ENCODE data around the gene FLNB. TPM values are rescaled to one million over a fixed set of nuclear protein-coding genes. Genes with fewer than 3 reads are reported as not detected.
A peak's percentile ranks its signal among the peaks of the same experiment; 100 is the strongest.

The FLNB gene
- polyA plus RNA-seq, 1 of the 3 experiments (the other 2 are of a cell fraction): 127 TPM

DNA sequence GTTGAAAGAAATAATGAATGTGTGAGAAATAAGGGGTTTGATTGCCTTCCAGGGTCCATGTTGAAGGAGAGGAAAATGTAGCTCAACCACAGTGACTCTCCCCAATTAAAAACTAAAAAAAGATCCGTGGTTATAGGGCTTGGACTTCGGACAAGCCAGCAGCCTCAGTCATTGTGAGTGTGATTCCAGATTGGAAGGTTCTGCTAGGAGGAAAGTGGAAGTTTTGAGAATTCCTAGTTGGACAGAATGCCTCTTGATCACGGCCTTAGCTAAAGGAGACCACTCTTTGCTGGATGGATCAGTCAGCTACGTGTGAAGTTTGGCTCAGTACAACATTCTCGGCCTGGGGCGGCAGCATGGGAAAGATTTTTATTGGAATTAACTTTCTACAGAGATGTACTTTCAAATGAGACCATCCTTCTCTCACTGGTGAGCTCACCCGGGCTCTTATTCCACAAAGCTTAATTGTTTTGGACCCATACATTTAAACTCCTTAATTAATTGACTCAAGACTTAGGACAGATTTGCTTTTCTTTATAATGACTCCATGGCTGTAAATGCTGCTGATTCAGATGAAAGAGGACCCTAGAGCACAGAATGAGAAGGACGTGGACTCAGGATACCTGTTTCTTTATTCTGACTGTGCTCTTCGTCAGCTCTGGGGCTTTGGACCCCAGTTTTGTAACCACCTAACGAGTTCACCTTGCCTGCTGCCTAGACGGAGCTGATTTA, 27.5 kb downstream of the FLNB start:
- H3K27ac ChIP-seq (ENCODE audit: low read depth in 2 of 2, low read length in 1 of 2): peak overlapping the region in 1 of 2 experiments; percentile 38; a peak in 2 of 4 replicates
- H3K9me2 ChIP-seq: no peaks in the 10 kb centered on the region
- no peaks in the 10 kb centered on the region for H3K27me3 ChIP-seq (ENCODE audit: insufficient read depth)
- peaks cover 12 to 16% of the 10 kb centered on the region in 2 experiments; a peak in 3 of 4 replicates for H3K4me1 ChIP-seq (ENCODE audit: control insufficient read depth in 1 of 2, insufficient read depth in 2 of 2, low read depth in 1 of 2, low read length in 1 of 2)
- ChIA-PET CTCF (interaction anchor here (1.3 kb wide), 1 partner anchor 28 kb away, joined by 4 read pairs; no protein-coding TSS in a partner anchor), POLR2A (no interaction called here)
- peaks cover 100% of the 10 kb centered on the region for H3K79me2 ChIP-seq (ENCODE audit: insufficient read depth)
- peak overlapping the region; percentile 3; the same call in 1 of the 2 replicates for H3K4me2 ChIP-seq
- TF ChIP-seq CHD2 (IDR thresholded peaks at IDR 0.05; ENCODE audit: low read length, partially characterized antibody) (no peak), NRF1 (IDR thresholded peaks at IDR 0.05; ENCODE audit: low read depth, low read length) (no peak), RCOR1 (IDR thresholded peaks at IDR 0.05; ENCODE audit: low read length) (no peak), MAX (IDR thresholded peaks at IDR 0.05; ENCODE audit: low read depth) (no peak), ZBTB33 (IDR thresholded peaks at IDR 0.05; ENCODE audit: borderline replicate concordance, low read depth) (no peak), ELF1 (IDR thresholded peaks at IDR 0.05) (no peak), MXI1 (IDR thresholded peaks at IDR 0.05; ENCODE audit: low read depth, low read length) (no peak)
- TF ChIP-seq, protein P1, sequence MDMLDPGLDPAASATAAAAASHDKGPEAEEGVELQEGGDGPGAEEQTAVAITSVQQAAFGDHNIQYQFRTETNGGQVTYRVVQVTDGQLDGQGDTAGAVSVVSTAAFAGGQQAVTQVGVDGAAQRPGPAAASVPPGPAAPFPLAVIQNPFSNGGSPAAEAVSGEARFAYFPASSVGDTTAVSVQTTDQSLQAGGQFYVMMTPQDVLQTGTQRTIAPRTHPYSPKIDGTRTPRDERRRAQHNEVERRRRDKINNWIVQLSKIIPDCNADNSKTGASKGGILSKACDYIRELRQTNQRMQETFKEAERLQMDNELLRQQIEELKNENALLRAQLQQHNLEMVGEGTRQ (IDR thresholded peaks at IDR 0.05; ENCODE audit: borderline replicate concordance, low read depth, low read length): no peak
- TF ChIP-seq, protein P2, sequence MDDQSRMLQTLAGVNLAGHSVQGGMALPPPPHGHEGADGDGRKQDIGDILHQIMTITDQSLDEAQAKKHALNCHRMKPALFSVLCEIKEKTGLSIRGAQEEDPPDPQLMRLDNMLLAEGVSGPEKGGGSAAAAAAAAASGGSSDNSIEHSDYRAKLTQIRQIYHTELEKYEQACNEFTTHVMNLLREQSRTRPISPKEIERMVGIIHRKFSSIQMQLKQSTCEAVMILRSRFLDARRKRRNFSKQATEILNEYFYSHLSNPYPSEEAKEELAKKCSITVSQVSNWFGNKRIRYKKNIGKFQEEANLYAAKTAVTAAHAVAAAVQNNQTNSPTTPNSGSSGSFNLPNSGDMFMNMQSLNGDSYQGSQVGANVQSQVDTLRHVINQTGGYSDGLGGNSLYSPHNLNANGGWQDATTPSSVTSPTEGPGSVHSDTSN (IDR thresholded peaks at IDR 0.05): no peak
- 89% methylated on average over 11 of the region's 11 CpGs for WGBS (ENCODE audit: low lambda C conversion rate)
- no peak for DNase-seq
- H2AFZ ChIP-seq (ENCODE audit: low read depth): no peak overlapping the region
- H3F3A ChIP-seq (replicated peaks; ENCODE audit: insufficient read depth): peaks cover 17% of the 10 kb centered on the region
- no peaks in the 10 kb centered on the region for H3K36me3 ChIP-seq (replicated peaks in 1 of 2; ENCODE audit: control insufficient read depth in 1 of 2, insufficient read depth in 2 of 2, low read length in 1 of 2)
- H3K9ac ChIP-seq: no peak overlapping the region
- peaks cover 58% of the 10 kb centered on the region for H4K20me1 ChIP-seq (ENCODE audit: insufficient read depth)
- H3K4me3 ChIP-seq (ENCODE audit: low read depth in 2 of 2, low read length in 1 of 2): no peak overlapping the region
- no peaks in the 10 kb centered on the region for H3K9me3 ChIP-seq

DNA sequence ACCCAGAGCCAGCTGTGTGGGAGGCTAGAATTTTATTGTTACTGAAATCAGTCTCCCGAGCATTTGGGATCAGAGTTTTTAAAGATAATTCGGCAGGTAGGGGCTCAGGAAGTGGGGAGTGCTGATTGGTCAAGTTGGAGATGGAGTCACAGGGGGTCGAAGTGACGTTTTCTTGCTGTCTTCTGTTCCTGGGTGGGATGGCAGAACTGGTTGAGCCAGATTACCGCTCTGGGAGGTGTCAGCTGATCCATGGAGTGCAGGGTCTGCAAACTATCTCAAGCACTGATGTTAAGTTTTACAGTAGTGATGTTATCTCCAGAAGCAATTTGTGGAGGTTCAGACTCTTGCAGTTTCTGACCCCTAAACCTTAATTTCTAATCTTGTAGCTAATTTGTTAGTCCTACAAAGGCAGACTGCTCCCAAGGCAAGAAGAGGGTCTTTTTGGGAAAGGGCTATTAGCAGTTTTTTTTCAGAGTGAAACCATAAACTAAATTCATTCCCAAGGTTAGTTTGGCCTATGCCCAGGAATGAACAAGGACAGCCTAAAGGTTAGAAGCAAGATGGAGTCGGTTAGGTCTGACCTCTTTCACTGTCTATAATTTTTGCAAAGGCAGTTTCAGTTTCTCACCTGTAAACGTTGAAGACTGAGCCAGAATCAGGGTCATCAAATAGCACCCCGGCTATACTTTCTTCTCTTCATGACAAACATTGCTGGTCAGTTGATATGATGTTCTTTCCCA, 28.2 kb downstream of the FLNB start:
- peaks cover 16 to 19% of the 10 kb centered on the region in 2 experiments; a peak in 3 of 4 replicates for H3K4me1 ChIP-seq (ENCODE audit: control insufficient read depth in 1 of 2, insufficient read depth in 2 of 2, low read depth in 1 of 2, low read length in 1 of 2)
- peak overlapping the region in 1 of 2 experiments; percentile 38; a peak in 1 of 4 replicates for H3K27ac ChIP-seq (ENCODE audit: low read depth in 2 of 2, low read length in 1 of 2)
- no peak for DNase-seq
- H3K9ac ChIP-seq: no peak overlapping the region
- no peak overlapping the region for H3K4me2 ChIP-seq
- ChIA-PET CTCF (interaction anchor here (1.0 to 1.3 kb wide), 2 partner anchors 8 to 29 kb away, joined by 4 to 5 read pairs; no protein-coding TSS in a partner anchor), POLR2A (no interaction called here)
- no peaks in the 10 kb centered on the region for H3K36me3 ChIP-seq (replicated peaks in 1 of 2; ENCODE audit: control insufficient read depth in 1 of 2, insufficient read depth in 2 of 2, low read length in 1 of 2)
- no peaks in the 10 kb centered on the region for H3K27me3 ChIP-seq (ENCODE audit: insufficient read depth)
- 89% methylated on average over 8 of the region's 8 CpGs for WGBS (ENCODE audit: low lambda C conversion rate)
- H3K4me3 ChIP-seq (ENCODE audit: low read depth in 2 of 2, low read length in 1 of 2): no peak overlapping the region
- peaks cover 100% of the 10 kb centered on the region for H3K79me2 ChIP-seq (ENCODE audit: insufficient read depth)
- H4K20me1 ChIP-seq (ENCODE audit: insufficient read depth): peaks cover 57% of the 10 kb centered on the region
- H2AFZ ChIP-seq (ENCODE audit: low read depth): no peak overlapping the region
- H3F3A ChIP-seq (replicated peaks; ENCODE audit: insufficient read depth): peaks cover 21% of the 10 kb centered on the region
- H3K9me2 ChIP-seq: no peaks in the 10 kb centered on the region
- no peak for TF ChIP-seq RFX5 (IDR thresholded peaks at IDR 0.05; ENCODE audit: low read length)
- no peak for TF ChIP-seq GATA2 (CRISPR knock-in tag; IDR thresholded peaks at IDR 0.05)
- TF ChIP-seq GABPA (IDR thresholded peaks at IDR 0.05; ENCODE audit: low read depth): no peak
- TF ChIP-seq, protein P3, sequence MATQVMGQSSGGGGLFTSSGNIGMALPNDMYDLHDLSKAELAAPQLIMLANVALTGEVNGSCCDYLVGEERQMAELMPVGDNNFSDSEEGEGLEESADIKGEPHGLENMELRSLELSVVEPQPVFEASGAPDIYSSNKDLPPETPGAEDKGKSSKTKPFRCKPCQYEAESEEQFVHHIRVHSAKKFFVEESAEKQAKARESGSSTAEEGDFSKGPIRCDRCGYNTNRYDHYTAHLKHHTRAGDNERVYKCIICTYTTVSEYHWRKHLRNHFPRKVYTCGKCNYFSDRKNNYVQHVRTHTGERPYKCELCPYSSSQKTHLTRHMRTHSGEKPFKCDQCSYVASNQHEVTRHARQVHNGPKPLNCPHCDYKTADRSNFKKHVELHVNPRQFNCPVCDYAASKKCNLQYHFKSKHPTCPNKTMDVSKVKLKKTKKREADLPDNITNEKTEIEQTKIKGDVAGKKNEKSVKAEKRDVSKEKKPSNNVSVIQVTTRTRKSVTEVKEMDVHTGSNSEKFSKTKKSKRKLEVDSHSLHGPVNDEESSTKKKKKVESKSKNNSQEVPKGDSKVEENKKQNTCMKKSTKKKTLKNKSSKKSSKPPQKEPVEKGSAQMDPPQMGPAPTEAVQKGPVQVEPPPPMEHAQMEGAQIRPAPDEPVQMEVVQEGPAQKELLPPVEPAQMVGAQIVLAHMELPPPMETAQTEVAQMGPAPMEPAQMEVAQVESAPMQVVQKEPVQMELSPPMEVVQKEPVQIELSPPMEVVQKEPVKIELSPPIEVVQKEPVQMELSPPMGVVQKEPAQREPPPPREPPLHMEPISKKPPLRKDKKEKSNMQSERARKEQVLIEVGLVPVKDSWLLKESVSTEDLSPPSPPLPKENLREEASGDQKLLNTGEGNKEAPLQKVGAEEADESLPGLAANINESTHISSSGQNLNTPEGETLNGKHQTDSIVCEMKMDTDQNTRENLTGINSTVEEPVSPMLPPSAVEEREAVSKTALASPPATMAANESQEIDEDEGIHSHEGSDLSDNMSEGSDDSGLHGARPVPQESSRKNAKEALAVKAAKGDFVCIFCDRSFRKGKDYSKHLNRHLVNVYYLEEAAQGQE (IDR thresholded peaks at IDR 0.05; ENCODE audit: low read depth, low read length): no peak
- no peak for TF ChIP-seq SMC3 (IDR thresholded peaks at IDR 0.05; ENCODE audit: low read depth, low read length)
- TF ChIP-seq RXRA (IDR thresholded peaks at IDR 0.05; ENCODE audit: borderline replicate concordance, low read depth): no peak
- no peak for TF ChIP-seq SIN3A (IDR thresholded peaks at IDR 0.05; ENCODE audit: borderline replicate concordance, low read depth, low read length)
- no peak for TF ChIP-seq FOSL2 (IDR thresholded peaks at IDR 0.05; ENCODE audit: borderline replicate concordance, low read depth)
- H3K9me3 ChIP-seq: no peaks in the 10 kb centered on the region

Measured in SK-N-SH (cell line).